ENCODE results near the gene GNG7.

GNG7 gene

GRCh38 chr19:2517881-2518601 lies 184.5 kb downstream of the GNG7 start:
- Histone ChIP-seq H3K9me3 (ENCODE audit: control extremely low read depth in 1 of 5, control insufficient read depth in 4 of 5, insufficient read depth in 2 of 5, low read depth in 1 of 5, low read length in 4 of 5) (no peaks in the 10 kb centered on the region), H3K4me3 (ENCODE audit: control insufficient read depth in 1 of 7, extremely low read depth in 1 of 7, insufficient read depth in 4 of 7, low read depth in 2 of 7, low read length in 6 of 7) (no peak overlapping the region), H3K27ac (ENCODE audit: insufficient read depth in 1 of 2, low read depth in 1 of 2, low read length in 2 of 2, poor library complexity in 1 of 2, severe bottlenecking in 2 of 2) (no peak overlapping the region), H3K36me3 (ENCODE audit: control insufficient read depth in 4 of 4, insufficient read depth in 4 of 4, low read length in 3 of 4) (peaks cover 0 to 3% (median 0%) of the 10 kb centered on the region in 4 experiments), H3K27me3 (replicated peaks in 2 of 5; ENCODE audit: control insufficient read depth in 4 of 5, insufficient read depth in 5 of 5, low read length in 4 of 5) (no peaks in the 10 kb centered on the region), H3K4me1 (ENCODE audit: control extremely low read depth in 1 of 4, control insufficient read depth in 4 of 4, insufficient read depth in 4 of 4, low read length in 3 of 4) (no peaks in the 10 kb centered on the region)
- CTCF ChIA-PET = interaction anchor here (0.8 to 0.9 kb wide), 2 partner anchors 8 to 12 kb away, joined by 3 read pairs; no protein-coding TSS in a partner anchor
- POLR2A ChIA-PET = no interaction called here
- no peak for DNase-seq
- WGBS (ENCODE audit: insufficient coverage) = 90% methylated on average over 33 of the region's 35 CpGs

GRCh38 chr19:2516727-2517126 lies 185.8 kb downstream of the GNG7 start:
- no peak for DNase-seq
- CTCF ChIA-PET = interaction anchor here (1.0 kb wide), 1 partner anchor 94 kb away, joined by 3 read pairs; no protein-coding TSS in a partner anchor
- H3K27ac ChIP-seq (ENCODE audit: insufficient read depth in 1 of 2, low read depth in 1 of 2, low read length in 2 of 2, poor library complexity in 1 of 2, severe bottlenecking in 2 of 2) = no peak overlapping the region
- H3K36me3 ChIP-seq (ENCODE audit: control insufficient read depth in 4 of 4, insufficient read depth in 4 of 4, low read length in 3 of 4) = peaks cover 0 to 3% (median 0%) of the 10 kb centered on the region in 4 experiments
- H3K9me3 ChIP-seq (ENCODE audit: control extremely low read depth in 1 of 5, control insufficient read depth in 4 of 5, insufficient read depth in 2 of 5, low read depth in 1 of 5, low read length in 4 of 5) = no peaks in the 10 kb centered on the region
- no peaks in the 10 kb centered on the region for H3K4me1 ChIP-seq (ENCODE audit: control extremely low read depth in 1 of 4, control insufficient read depth in 4 of 4, insufficient read depth in 4 of 4, low read length in 3 of 4)
- POLR2A ChIA-PET = interaction anchor here (0.6 to 1.1 kb wide), 2 partner anchors 40 to 70 kb away, joined by 3 to 4 read pairs; partner anchors contain the start of gene GADD45B
- H3K27me3 ChIP-seq (replicated peaks in 2 of 5; ENCODE audit: control insufficient read depth in 4 of 5, insufficient read depth in 5 of 5, low read length in 4 of 5) = no peaks in the 10 kb centered on the region
- 97% methylated on average over 16 of the region's 18 CpGs for WGBS (ENCODE audit: insufficient coverage)
- H3K4me3 ChIP-seq (ENCODE audit: control insufficient read depth in 1 of 7, extremely low read depth in 1 of 7, insufficient read depth in 4 of 7, low read depth in 2 of 7, low read length in 6 of 7) = no peak overlapping the region

GRCh38 chr19:2514981-2515518 lies 187.4 kb downstream of the GNG7 start:
- peaks cover 0 to under 1% (median 0%) of the 10 kb centered on the region in 4 experiments for H3K36me3 ChIP-seq (ENCODE audit: control insufficient read depth in 4 of 4, insufficient read depth in 4 of 4, low read length in 3 of 4)
- H3K9me3 ChIP-seq (ENCODE audit: control extremely low read depth in 1 of 5, control insufficient read depth in 4 of 5, insufficient read depth in 2 of 5, low read depth in 1 of 5, low read length in 4 of 5) = no peaks in the 10 kb centered on the region
- H3K27me3 ChIP-seq (replicated peaks in 2 of 5; ENCODE audit: control insufficient read depth in 4 of 5, insufficient read depth in 5 of 5, low read length in 4 of 5) = no peaks in the 10 kb centered on the region
- no peak for DNase-seq
- ChIA-PET POLR2A (no interaction called here), CTCF (interaction anchor here (0.9 kb wide), 1 partner anchor 26 kb away, joined by 3 read pairs; no protein-coding TSS in a partner anchor)
- H3K4me1 ChIP-seq (ENCODE audit: control extremely low read depth in 1 of 4, control insufficient read depth in 4 of 4, insufficient read depth in 4 of 4, low read length in 3 of 4) = no peaks in the 10 kb centered on the region
- WGBS (ENCODE audit: insufficient coverage) = 96% methylated on average over 14 of the region's 16 CpGs
- no peak overlapping the region for H3K4me3 ChIP-seq (ENCODE audit: control insufficient read depth in 1 of 7, extremely low read depth in 1 of 7, insufficient read depth in 4 of 7, low read depth in 2 of 7, low read length in 6 of 7)
- no peak overlapping the region for H3K27ac ChIP-seq (ENCODE audit: insufficient read depth in 1 of 2, low read depth in 1 of 2, low read length in 2 of 2, poor library complexity in 1 of 2, severe bottlenecking in 2 of 2)

DNA sequence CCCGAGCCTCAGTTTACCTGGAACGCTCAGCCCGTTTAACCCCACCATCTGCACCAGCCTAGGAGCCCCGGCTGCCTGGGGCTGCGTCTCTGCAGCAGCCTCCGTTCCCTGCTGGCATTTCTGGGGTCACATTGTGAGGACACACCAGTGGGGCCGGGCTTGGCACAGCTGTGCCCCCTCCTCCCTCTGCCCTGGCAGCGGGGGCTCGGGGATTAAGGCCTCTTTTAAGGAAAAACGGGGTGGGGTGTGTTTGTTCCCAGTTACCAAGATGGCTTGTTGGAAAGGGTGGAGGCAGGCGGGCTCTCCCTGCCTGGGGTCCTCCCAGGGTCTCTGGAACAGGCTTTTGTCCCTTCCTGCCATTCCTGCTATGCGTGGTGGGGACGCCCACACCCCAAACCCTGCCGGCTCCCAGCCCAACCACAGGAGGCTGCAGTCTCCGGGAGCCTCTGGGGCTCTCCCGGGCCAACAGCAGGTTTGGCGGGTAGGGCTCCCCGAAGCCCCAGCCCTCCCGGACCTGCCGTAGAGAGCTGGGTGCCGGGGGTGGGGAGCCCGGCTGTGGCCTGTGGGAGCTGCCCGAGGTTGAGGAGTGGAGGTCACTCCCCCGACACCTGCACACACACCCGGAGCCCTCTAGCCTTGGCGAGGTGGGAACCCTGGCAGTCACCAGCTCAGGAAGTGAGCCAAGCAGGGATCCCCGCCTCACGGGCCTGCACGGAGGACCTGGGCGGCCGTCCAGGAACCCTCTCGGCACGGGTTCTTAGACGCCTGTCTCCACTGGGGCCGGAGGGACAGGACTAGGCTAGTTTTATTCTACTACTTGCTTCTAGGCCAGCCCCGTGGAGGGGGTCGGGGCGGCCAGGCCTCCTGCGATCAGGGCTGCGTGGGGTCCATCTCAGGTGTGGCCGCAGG lies 189.7 kb downstream of the GNG7 start:
- DNase-seq = no peak
- Histone ChIP-seq H3K27me3 (replicated peaks in 2 of 5; ENCODE audit: control insufficient read depth in 4 of 5, insufficient read depth in 5 of 5, low read length in 4 of 5) (no peaks in the 10 kb centered on the region), H3K9me3 (ENCODE audit: control extremely low read depth in 1 of 5, control insufficient read depth in 4 of 5, insufficient read depth in 2 of 5, low read depth in 1 of 5, low read length in 4 of 5) (peaks cover 0 to 2% (median 0%) of the 10 kb centered on the region in 5 experiments), H3K4me3 (ENCODE audit: control insufficient read depth in 1 of 7, extremely low read depth in 1 of 7, insufficient read depth in 4 of 7, low read depth in 2 of 7, low read length in 6 of 7) (no peak overlapping the region), H3K4me1 (ENCODE audit: control extremely low read depth in 1 of 4, control insufficient read depth in 4 of 4, insufficient read depth in 4 of 4, low read length in 3 of 4) (no peaks in the 10 kb centered on the region), H3K27ac (ENCODE audit: insufficient read depth in 1 of 2, low read depth in 1 of 2, low read length in 2 of 2, poor library complexity in 1 of 2, severe bottlenecking in 2 of 2) (no peak overlapping the region), H3K36me3 (ENCODE audit: control insufficient read depth in 4 of 4, insufficient read depth in 4 of 4, low read length in 3 of 4) (no peaks in the 10 kb centered on the region)
- 95% methylated on average over 31 of the region's 41 CpGs for WGBS (ENCODE audit: insufficient coverage)
- POLR2A ChIA-PET = no interaction called here
- CTCF ChIA-PET = interaction anchor here (1.2 kb wide), 1 partner anchor 124 kb away, joined by 4 read pairs; no protein-coding TSS in a partner anchor

DNA sequence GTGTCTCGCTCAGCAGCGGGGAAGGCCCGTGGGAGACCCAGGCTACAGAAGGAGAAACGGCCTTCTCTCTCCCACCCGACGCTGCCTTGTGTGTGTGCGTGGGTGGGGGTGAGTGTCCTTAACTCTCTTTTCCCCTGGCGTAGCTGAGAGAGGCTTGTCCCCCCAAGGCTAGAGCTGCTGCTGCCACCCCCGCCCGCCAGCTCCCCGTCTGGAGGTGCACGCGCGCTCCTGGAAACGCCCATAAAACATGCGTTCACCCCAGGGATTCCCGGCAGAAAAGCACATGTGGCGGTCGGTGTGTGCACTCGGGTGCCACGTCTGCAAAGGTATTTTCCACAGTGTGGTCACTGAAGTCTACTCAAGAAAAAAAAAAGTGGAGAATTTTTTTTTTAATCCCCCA lies 190.5 kb downstream of the GNG7 start:
- no peak overlapping the region for H3K4me3 ChIP-seq (ENCODE audit: control insufficient read depth in 1 of 7, extremely low read depth in 1 of 7, insufficient read depth in 4 of 7, low read depth in 2 of 7, low read length in 6 of 7)
- ChIA-PET CTCF (interaction anchor here (1.2 kb wide), 1 partner anchor 125 kb away, joined by 4 read pairs; no protein-coding TSS in a partner anchor), POLR2A (no interaction called here)
- no peak overlapping the region for H3K27ac ChIP-seq (ENCODE audit: insufficient read depth in 1 of 2, low read depth in 1 of 2, low read length in 2 of 2, poor library complexity in 1 of 2, severe bottlenecking in 2 of 2)
- WGBS (ENCODE audit: insufficient coverage) = 95% methylated on average over 16 of the region's 21 CpGs
- no peaks in the 10 kb centered on the region for H3K36me3 ChIP-seq (ENCODE audit: control insufficient read depth in 4 of 4, insufficient read depth in 4 of 4, low read length in 3 of 4)
- H3K9me3 ChIP-seq (ENCODE audit: control extremely low read depth in 1 of 5, control insufficient read depth in 4 of 5, insufficient read depth in 2 of 5, low read depth in 1 of 5, low read length in 4 of 5) = peaks cover 0 to 2% (median 0%) of the 10 kb centered on the region in 5 experiments
- no peaks in the 10 kb centered on the region for H3K27me3 ChIP-seq (replicated peaks in 2 of 5; ENCODE audit: control insufficient read depth in 4 of 5, insufficient read depth in 5 of 5, low read length in 4 of 5)
- no peak for DNase-seq
- H3K4me1 ChIP-seq (ENCODE audit: control extremely low read depth in 1 of 4, control insufficient read depth in 4 of 4, insufficient read depth in 4 of 4, low read length in 3 of 4) = peaks cover 0 to 3% (median 1%) of the 10 kb centered on the region in 4 experiments

DNA sequence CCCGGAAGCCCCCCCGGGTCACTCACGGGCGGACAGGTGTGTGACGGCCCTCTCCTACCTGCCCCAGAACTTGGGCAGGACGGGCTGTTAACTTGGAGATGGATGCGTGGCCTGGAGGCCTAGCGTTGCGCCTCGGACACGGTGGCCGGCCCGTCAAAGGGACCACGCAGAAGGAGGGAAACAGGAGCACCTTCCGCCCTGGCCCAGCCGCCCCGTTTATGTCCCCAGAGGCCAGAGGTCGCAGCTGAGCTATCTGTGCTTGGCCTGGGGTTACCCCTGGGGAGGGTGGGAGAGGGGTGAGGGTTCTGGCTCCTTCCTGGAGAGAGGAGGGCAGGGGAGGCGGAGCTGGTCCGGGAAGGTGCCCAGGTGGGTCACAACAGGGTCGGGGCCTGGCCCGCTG lies 190.9 kb downstream of the GNG7 start:
- H3K4me3 ChIP-seq (ENCODE audit: control insufficient read depth in 1 of 7, extremely low read depth in 1 of 7, insufficient read depth in 4 of 7, low read depth in 2 of 7, low read length in 6 of 7) = no peak overlapping the region
- no peak for DNase-seq
- H3K27ac ChIP-seq (ENCODE audit: insufficient read depth in 1 of 2, low read depth in 1 of 2, low read length in 2 of 2, poor library complexity in 1 of 2, severe bottlenecking in 2 of 2) = no peak overlapping the region
- ChIA-PET CTCF (no interaction called here), POLR2A (no interaction called here)
- H3K27me3 ChIP-seq (replicated peaks in 2 of 5; ENCODE audit: control insufficient read depth in 4 of 5, insufficient read depth in 5 of 5, low read length in 4 of 5) = no peaks in the 10 kb centered on the region
- peaks cover 0 to 2% (median 0%) of the 10 kb centered on the region in 5 experiments for H3K9me3 ChIP-seq (ENCODE audit: control extremely low read depth in 1 of 5, control insufficient read depth in 4 of 5, insufficient read depth in 2 of 5, low read depth in 1 of 5, low read length in 4 of 5)
- H3K4me1 ChIP-seq (ENCODE audit: control extremely low read depth in 1 of 4, control insufficient read depth in 4 of 4, insufficient read depth in 4 of 4, low read length in 3 of 4) = peaks cover 0 to 5% (median 2%) of the 10 kb centered on the region in 4 experiments
- H3K36me3 ChIP-seq (ENCODE audit: control insufficient read depth in 4 of 4, insufficient read depth in 4 of 4, low read length in 3 of 4) = no peaks in the 10 kb centered on the region
- 93% methylated on average over 18 of the region's 22 CpGs for WGBS (ENCODE audit: insufficient coverage)
